HepG2 (cell line): ENCODE data around the gene RIF1. TPM values are rescaled to one million over a fixed set of nuclear protein-coding genes. Genes with fewer than 3 reads are reported as not detected.
A peak's percentile ranks its signal among the peaks of the same experiment; 100 is the strongest.

Experiments used
- ELF4 ChIP-seq: sonication (generic); formaldehyde crosslinking; IDR thresholded peaks from 2 replicates; pipeline ENCODE4 v1.5.0; 2020; ENCODE audit warnings: missing genetic modification reagents, mild to moderate bottlenecking, moderate library complexity, borderline replicate concordance
- FOXK2 ChIP-seq: fragments of 450-650 bp; IDR thresholded peaks from 2 replicates; pipeline ENCODE4 v1.6.1; 2016
- FOXO1 ChIP-seq: sonication (generic); formaldehyde crosslinking; IDR thresholded peaks from 2 replicates; pipeline ENCODE4 v1.4.0; 2020; ENCODE audit warnings: missing genetic modification reagents
- GPN1 ChIP-seq: sonication (generic); formaldehyde crosslinking; IDR thresholded peaks from 2 replicates; pipeline ENCODE4 v1.5.1; 2020; ENCODE audit warnings: missing genetic modification reagents, borderline replicate concordance
- ISX ChIP-seq: sonication (generic); formaldehyde crosslinking; conservative IDR thresholded peaks from 2 replicates; pipeline ENCODE4 v1.5.0; 2020; ENCODE audit warnings: missing genetic modification reagents
- KAT2B ChIP-seq: fragments of 150-350 bp; IDR thresholded peaks from 2 replicates; pipeline ENCODE4 v1.6.1; 2014; ENCODE audit warnings: low read depth, low read length, borderline replicate concordance
- KLF6 ChIP-seq: IDR thresholded peaks from 2 replicates; pipeline ENCODE4 v1.8.0; 2016; ENCODE audit warnings: missing biosample characterization, missing genetic modification reagents
- NPAS2 ChIP-seq: sonication (generic); formaldehyde crosslinking; IDR thresholded peaks from 2 replicates; pipeline ENCODE4 v1.8.0; 2022; ENCODE audit warnings: mild to moderate bottlenecking, missing genetic modification reagents, borderline replicate concordance
- PHF20 ChIP-seq: sonication (generic); formaldehyde crosslinking; IDR thresholded peaks from 2 replicates; pipeline ENCODE4 v1.5.0; 2020; ENCODE audit warnings: mild to moderate bottlenecking, missing genetic modification reagents
- RFX5 ChIP-seq: IDR thresholded peaks from 2 replicates; pipeline ENCODE4 v1.6.1; 2011; ENCODE audit warnings: low read depth, low read length, improper control_type of control experiment
- ZFX ChIP-seq: sonication (generic); formaldehyde crosslinking; IDR thresholded peaks from 2 replicates; pipeline ENCODE4 v1.4.0; 2020; ENCODE audit warnings: mild to moderate bottlenecking, low read depth, missing genetic modification reagents, moderate library complexity
- ZNF556 ChIP-seq: sonication (generic); formaldehyde crosslinking; IDR thresholded peaks from 2 replicates; pipeline ENCODE4 v1.4.0; 2020; ENCODE audit warnings: mild to moderate bottlenecking, missing genetic modification reagents, borderline replicate concordance
- polyA plus RNA-seq, 8 experiments: library from polyadenylated mRNA; depleted of rRNA in 3 of 8; stranded (reverse) in 7 of 8; unstranded in 1 of 8; fragments of >200 nt; fragmentation: Illumina TruSeq in 4 of 8; extraction: Trizol in 4 of 8; gene quantifications; 2 replicates each; pipeline versions ENCODE4 v1.2.1 to v1.2.3, GENCODE V29; 2011 to 2016; ENCODE audit warnings: low read depth in 4 of 8, missing spikeins in 1 of 8, mixed read lengths in 1 of 8; ENCODE audit not compliant: insufficient read depth in 1 of 8
- total RNA-seq, 5 experiments: library from RNA; depleted of rRNA; stranded (reverse); fragments of >200 nt; fragmentation: Illumina TruSeq; extraction: Trizol; gene quantifications; 2 replicates each; pipeline ENCODE4 v1.2.3, GENCODE V29; 2016; ENCODE audit warnings: low read depth in 1 of 5
- TF ChIP-seq, protein P1 (sequence below): sonication (generic); formaldehyde crosslinking; IDR thresholded peaks from 2 replicates; pipeline ENCODE4 v1.5.1; 2020; ENCODE audit warnings: mild to moderate bottlenecking, missing genetic modification reagents, borderline replicate concordance
- TF ChIP-seq, protein P2 (sequence below): sonication (generic); formaldehyde crosslinking; IDR thresholded peaks from 2 replicates; pipeline ENCODE4 v1.4.0; 2020; ENCODE audit warnings: mild to moderate bottlenecking, missing genetic modification reagents
- TF ChIP-seq, protein P3 (sequence below): IDR thresholded peaks from 2 replicates; pipeline ENCODE4 v1.6.1; 2016; ENCODE audit warnings: low read depth
- TF ChIP-seq, protein P4 (sequence below): sonication (generic); formaldehyde crosslinking; IDR thresholded peaks from 2 replicates; pipeline ENCODE4 v1.9.0; 2022; ENCODE audit warnings: missing genetic modification reagents, mild to moderate bottlenecking, borderline replicate concordance

Gene RIF1
- total and polyA plus RNA-seq, 2 of the 13 experiments (the other 11 are each of a cell fraction or from before 2014, with no cell fraction given): 12.1 to 73.6 TPM

DNA sequence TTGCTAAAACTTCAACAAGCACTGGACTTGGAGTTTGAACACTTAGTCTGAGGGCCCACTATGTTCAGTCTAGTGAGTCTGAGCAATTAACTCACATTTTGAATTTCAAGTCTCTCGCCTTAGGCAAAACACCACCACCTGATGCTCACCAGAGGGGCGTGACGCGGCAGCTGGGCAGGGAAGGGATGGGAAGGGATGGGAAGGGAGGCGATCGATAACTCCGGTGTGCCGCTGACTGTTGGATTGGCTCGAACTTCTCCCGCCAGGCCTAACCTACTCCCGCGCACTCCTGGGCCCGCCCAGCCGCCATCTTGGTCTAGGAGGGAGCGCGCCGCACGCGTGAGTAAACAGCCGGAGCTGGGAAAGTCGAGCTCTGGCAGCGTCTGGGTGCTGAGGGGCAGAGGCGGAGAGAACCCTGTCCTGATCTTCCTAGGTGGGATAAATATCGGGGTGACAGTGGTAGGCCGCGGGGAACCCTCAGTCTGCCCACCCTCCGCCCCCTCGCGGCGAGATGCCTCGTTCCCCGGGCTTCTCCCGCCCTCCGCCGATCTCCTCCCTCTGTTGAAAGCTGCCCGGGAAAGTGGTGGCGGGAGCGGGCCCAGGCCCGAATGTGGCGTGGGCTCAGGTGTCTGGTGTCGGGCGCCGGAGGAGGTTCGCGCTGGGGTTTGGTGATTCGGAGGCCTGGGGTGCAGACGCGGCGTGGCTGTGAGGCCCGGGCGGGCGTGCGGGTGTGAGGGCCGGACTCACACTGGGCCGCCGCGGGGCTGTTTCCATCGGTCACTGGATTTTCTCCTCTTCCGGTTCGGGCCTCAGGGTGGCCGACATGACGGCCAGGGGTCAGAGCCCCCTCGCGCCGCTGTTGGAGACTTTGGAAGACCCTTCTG is at the start of gene RIF1 (continued):
- TF ChIP-seq, protein P1, sequence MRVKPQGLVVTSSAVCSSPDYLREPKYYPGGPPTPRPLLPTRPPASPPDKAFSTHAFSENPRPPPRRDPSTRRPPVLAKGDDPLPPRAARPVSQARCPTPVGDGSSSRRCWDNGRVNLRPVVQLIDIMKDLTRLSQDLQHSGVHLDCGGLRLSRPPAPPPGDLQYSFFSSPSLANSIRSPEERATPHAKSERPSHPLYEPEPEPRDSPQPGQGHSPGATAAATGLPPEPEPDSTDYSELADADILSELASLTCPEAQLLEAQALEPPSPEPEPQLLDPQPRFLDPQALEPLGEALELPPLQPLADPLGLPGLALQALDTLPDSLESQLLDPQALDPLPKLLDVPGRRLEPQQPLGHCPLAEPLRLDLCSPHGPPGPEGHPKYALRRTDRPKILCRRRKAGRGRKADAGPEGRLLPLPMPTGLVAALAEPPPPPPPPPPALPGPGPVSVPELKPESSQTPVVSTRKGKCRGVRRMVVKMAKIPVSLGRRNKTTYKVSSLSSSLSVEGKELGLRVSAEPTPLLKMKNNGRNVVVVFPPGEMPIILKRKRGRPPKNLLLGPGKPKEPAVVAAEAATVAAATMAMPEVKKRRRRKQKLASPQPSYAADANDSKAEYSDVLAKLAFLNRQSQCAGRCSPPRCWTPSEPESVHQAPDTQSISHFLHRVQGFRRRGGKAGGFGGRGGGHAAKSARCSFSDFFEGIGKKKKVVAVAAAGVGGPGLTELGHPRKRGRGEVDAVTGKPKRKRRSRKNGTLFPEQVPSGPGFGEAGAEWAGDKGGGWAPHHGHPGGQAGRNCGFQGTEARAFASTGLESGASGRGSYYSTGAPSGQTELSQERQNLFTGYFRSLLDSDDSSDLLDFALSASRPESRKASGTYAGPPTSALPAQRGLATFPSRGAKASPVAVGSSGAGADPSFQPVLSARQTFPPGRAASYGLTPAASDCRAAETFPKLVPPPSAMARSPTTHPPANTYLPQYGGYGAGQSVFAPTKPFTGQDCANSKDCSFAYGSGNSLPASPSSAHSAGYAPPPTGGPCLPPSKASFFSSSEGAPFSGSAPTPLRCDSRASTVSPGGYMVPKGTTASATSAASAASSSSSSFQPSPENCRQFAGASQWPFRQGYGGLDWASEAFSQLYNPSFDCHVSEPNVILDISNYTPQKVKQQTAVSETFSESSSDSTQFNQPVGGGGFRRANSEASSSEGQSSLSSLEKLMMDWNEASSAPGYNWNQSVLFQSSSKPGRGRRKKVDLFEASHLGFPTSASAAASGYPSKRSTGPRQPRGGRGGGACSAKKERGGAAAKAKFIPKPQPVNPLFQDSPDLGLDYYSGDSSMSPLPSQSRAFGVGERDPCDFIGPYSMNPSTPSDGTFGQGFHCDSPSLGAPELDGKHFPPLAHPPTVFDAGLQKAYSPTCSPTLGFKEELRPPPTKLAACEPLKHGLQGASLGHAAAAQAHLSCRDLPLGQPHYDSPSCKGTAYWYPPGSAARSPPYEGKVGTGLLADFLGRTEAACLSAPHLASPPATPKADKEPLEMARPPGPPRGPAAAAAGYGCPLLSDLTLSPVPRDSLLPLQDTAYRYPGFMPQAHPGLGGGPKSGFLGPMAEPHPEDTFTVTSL (CRISPR knock-in tag): peak; percentile 76
- TF ChIP-seq, protein P2, sequence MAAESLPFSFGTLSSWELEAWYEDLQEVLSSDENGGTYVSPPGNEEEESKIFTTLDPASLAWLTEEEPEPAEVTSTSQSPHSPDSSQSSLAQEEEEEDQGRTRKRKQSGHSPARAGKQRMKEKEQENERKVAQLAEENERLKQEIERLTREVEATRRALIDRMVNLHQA (CRISPR knock-in tag): no peak
- TF ChIP-seq ZNF556 (CRISPR knock-in tag) (peak; percentile 77; the same call in 1 of the 2 replicates), ISX (CRISPR knock-in tag) (0 out of 2 replicates have a peak, but pooled peaks have one; percentile 18), GPN1 (CRISPR knock-in tag) (0 out of 2 replicates have a peak, but pooled peaks have one; percentile 14), ZFX (CRISPR knock-in tag) (peak; percentile 99), PHF20 (peak; percentile 90), KLF6 (CRISPR knock-in tag) (peak; percentile 93), ELF4 (peak; percentile 68; the same call in 1 of the 2 replicates), NPAS2 (CRISPR knock-in tag) (no peak), RFX5 (peak; percentile 53; the same call in 1 of the 2 replicates), FOXO1 (peak; percentile 88; the same call in 1 of the 2 replicates), KAT2B (peak; percentile 74; the same call in 1 of the 2 replicates), FOXK2 (peak; percentile 63)
- TF ChIP-seq, protein P3, sequence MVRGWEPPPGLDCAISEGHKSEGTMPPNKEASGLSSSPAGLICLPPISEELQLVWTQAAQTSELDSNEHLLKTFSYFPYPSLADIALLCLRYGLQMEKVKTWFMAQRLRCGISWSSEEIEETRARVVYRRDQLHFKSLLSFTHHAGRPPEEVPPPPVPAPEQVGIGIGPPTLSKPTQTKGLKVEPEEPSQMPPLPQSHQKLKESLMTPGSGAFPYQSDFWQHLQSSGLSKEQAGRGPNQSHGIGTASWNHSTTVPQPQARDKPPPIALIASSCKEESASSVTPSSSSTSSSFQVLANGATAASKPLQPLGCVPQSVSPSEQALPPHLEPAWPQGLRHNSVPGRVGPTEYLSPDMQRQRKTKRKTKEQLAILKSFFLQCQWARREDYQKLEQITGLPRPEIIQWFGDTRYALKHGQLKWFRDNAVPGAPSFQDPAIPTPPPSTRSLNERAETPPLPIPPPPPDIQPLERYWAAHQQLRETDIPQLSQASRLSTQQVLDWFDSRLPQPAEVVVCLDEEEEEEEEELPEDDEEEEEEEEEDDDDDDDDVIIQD (CRISPR knock-in tag): peak; percentile 71; the same call in 1 of the 2 replicates
- TF ChIP-seq, protein P4, sequence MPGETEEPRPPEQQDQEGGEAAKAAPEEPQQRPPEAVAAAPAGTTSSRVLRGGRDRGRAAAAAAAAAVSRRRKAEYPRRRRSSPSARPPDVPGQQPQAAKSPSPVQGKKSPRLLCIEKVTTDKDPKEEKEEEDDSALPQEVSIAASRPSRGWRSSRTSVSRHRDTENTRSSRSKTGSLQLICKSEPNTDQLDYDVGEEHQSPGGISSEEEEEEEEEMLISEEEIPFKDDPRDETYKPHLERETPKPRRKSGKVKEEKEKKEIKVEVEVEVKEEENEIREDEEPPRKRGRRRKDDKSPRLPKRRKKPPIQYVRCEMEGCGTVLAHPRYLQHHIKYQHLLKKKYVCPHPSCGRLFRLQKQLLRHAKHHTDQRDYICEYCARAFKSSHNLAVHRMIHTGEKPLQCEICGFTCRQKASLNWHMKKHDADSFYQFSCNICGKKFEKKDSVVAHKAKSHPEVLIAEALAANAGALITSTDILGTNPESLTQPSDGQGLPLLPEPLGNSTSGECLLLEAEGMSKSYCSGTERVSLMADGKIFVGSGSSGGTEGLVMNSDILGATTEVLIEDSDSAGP (CRISPR knock-in tag): peak; percentile 94
